GM18520 (cell line): Measurements from ENCODE around the gene RPS6KC1.
"Not testable (repeated sequence)": the region's sequence is repeated elsewhere in the genome, so short reads cannot be mapped to it uniquely, and the experiment has no call there.

ENCODE experiments used
- ATAC-seq: cut with Tn5 transposase; IDR thresholded peaks from one replicate; pipeline ENCODE4 v1.9.1; 2021; ENCODE audit not compliant: unreplicated experiment

Gene RPS6KC1

DNA sequence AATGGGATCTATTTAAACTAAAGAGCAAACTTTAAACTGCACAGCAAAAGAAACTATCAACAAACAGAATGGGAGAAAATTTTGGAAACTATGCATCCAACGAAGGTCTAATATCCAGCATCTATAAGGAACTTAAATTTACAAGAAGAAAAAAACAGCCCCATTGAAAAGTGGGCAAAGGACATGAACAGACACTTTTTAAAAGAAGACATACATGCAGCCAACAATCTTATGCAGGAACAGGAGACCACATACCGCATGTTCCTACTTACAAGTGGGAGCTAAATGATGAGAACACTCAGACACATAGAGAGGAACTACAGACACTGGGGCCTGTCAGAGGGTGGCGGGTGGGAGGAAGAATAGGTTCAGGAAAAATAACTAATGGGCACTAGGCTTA is 149.6 kb downstream of the RPS6KC1 start:
- no peak for ATAC-seq

DNA sequence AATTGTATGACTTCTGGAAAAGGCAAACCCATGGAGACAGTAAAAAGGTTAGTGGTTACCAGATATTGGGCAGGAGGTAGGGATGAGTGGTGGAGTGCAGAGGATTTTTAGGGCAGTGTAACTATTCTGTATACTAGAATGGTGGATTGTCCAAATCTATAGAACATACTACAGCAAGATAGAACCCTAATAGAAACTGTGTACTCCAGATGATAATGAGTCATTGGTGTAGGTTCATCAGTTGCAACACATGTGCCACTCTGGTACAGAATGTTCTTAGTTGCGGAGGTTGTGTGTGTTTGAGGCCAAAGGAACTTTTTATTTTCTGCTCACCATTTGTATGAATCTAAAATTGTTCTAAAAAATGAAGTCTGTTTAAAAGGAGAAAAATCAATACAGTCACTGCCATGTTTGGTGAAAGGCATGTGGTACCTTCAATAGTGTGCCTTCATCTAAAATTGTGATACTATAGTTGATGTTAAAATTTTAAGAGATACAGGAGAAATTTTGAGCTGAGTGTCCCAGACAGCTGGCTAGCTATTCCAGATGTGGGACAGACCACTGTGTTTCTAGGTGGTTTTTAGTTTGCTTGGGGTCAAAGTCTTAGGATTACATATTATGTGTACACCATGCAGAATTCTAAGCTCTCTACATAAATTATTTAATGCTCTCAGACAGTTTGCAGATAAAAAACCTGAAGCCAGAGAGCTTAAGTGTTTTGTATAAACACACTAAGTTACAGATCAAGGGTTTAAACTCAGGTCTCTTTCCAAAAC is 150.5 kb downstream of the RPS6KC1 start:
- ATAC-seq: no peak

DNA sequence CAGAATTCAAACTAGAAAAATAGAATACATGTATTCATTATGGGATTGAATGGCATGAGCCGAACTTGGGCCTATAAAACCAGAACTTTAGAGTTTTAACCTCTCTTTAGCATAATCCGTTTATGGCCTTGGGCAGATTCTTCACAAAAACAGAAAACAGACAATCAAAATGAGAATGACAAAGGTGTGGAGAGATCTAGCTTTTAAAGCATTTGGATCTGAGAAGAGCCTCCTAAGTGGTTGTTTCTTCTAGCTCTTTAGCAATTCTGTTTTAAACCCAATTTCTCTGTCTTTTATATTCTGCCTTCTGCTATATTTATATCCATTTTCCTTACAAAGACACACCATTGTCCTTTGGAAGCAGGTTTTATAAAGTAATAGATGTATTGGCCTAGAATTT is 160.2 kb downstream of the RPS6KC1 start:
- ATAC-seq: no peak

GRCh38 chr1:213219076-213219475 is 168.0 kb downstream of the RPS6KC1 start:
- not testable (repeated sequence) for ATAC-seq

DNA sequence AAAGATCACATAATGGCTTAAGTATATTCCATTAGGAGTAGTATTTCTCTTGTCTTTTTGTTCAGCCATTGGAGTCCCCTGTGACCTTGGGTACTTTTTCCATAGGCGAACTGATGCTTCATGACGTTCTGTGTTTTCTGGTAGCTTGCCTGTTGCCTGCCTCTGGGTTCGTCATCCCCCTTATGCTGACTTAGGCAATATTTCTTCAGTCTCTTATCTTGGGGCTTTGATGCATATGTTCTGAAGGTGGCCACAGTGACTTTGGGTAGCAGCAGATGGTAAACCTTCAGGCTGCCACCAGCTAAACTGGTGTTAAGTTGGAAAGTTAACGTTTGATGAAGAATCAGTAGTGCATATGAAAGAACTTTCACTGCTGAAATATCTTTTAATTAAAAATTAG is 170.2 kb downstream of the RPS6KC1 start:
- no peak for ATAC-seq

- ATAC-seq: no peak
These were observed 176.4 kb downstream of the RPS6KC1 start for GRCh38 chr1:213227458-213227857.

- ATAC-seq: no peak
These were observed 180.8 kb downstream of the RPS6KC1 start for GRCh38 chr1:213231795-213232231.

GRCh38 chr1:213242883-213243282 is 191.8 kb downstream of the RPS6KC1 start:
- ATAC-seq: no peak

- peak; percentile 47 for ATAC-seq
These were observed 193.6 kb downstream of the RPS6KC1 start for GRCh38 chr1:213244664-213245091.

DNA sequence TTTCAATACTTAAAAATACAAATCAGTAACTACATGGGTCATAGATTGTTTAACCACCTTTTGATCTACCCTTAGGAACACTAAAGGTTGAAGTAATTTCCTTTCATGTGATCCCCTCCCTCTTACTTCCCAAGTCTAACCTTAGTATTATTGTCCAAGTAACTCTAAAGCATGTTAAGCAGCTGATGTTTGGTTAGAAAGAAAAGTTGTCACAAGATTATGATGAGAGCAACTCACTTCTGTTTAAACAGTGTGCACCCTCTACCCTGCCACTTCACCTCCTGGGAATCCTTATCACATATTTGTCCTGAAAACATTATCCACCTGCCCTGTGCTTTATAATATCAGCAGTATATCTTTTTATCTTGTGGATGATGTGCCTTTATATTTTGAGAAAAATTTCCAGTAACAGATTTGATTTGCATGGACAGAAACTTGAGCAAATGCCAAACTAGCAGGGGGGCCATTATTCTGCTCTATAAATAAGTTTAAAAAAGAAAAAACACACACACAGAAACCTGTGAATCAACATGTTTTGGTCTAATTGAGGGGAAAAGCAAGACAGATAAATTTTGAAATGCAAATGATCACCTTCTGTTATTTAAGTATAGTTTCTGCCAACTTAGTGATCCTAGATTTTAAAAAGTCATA is 194.3 kb downstream of the RPS6KC1 start:
- no peak for ATAC-seq

DNA sequence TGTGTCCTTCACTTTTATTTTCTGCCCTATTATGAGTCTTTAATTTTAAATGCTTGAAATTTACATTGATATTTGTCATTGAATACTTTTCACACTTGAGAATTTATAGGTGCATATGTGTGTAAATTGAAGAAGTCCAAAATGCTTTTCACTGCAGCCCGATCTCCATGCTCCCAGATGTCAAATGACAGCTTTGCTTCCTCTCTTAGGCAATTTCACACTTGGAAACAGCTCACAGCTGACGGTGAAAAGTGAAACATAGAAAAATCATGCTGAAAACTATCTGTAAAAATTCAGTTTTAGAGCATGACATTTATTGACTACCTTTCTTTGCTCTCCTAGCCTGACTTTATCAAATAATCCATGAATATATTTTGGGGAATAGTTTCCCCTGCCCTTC is 196.0 kb downstream of the RPS6KC1 start:
- no peak for ATAC-seq

DNA sequence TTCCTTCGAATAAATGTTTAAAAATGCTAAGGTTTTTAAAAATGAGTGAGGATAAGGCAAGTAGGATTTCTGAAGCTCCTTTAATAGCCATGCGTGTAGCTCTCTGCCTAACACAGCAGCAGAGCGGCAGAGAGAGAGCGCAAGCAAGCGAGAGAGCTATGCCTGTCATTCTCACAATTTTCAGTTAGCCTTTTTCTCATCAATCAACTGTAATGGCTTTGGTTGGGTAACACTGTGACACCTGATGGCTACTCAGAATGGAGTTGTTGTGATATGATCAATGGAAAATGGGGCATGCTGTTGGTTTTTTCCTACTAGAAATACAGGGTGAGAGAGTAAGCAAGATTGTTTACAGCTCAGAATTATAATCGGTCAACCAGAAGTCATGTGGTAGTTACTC is 198.4 kb downstream of the RPS6KC1 start:
- no peak for ATAC-seq

GRCh38 chr1:213250041-213250440 is 199.0 kb downstream of the RPS6KC1 start:
- ATAC-seq: no peak

GRCh38 chr1:213250446-213250845 is 199.4 kb downstream of the RPS6KC1 start:
- ATAC-seq: no peak

- ATAC-seq: no peak
These were observed 200.9 kb downstream of the RPS6KC1 start for GRCh38 chr1:213251972-213252371.

GRCh38 chr1:213256438-213257087 is 205.5 kb downstream of the RPS6KC1 start:
- peak; percentile 83 for ATAC-seq

DNA sequence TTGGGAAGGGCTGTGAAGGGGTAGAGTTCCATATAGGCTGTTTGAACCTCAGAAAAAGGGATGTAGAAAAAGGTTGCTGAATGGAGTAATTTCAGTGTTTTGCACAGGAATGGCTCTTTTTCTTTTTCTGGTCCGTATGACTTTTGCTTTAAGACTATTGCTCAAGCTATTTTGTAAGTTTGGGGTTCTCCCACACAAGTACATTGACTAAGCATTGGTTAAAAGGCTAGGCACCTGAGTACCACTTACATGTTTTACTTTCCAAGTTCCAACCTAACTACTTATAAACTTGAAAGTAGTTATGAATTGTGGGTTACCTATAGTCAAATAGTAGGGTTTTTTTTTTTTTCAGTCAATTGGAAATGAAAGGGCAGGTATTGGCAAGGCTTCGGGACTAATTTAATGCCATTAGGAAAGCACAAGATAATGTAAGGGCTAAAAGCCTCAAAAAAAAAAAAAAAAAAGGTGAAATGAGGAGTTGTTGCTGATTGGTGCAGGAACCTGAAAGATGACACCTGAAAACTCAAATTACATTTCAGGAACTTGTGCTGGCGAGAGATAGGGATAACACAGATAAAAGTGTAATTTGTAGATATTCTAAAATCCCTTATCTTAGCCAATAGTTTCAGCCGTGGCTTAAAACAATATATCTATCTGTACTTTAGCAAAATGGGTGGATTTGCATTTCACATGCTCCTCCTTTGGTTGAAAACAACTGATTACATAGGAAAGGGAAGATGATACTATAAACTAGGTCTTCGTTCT is 209.5 kb downstream of the RPS6KC1 start:
- ATAC-seq: no peak

DNA sequence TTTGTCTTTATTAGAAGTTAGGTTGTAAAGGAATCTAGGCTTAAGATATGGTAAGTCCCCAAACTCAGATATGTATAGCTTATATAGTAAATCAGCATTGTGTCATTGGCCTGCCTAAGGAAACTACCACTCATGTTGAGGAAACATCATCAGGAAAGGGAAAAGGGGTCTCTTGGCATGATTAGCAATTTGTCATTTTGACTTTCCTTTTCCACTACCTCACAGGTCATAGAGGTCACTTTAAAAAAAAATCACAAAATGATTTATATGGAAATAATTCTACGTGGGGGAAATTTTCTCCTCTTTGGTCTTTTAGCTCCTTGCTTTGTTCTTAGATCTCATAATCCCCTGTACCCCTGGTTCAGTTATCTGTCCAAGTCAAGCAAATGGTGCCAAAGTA is 213.5 kb downstream of the RPS6KC1 start:
- no peak for ATAC-seq

DNA sequence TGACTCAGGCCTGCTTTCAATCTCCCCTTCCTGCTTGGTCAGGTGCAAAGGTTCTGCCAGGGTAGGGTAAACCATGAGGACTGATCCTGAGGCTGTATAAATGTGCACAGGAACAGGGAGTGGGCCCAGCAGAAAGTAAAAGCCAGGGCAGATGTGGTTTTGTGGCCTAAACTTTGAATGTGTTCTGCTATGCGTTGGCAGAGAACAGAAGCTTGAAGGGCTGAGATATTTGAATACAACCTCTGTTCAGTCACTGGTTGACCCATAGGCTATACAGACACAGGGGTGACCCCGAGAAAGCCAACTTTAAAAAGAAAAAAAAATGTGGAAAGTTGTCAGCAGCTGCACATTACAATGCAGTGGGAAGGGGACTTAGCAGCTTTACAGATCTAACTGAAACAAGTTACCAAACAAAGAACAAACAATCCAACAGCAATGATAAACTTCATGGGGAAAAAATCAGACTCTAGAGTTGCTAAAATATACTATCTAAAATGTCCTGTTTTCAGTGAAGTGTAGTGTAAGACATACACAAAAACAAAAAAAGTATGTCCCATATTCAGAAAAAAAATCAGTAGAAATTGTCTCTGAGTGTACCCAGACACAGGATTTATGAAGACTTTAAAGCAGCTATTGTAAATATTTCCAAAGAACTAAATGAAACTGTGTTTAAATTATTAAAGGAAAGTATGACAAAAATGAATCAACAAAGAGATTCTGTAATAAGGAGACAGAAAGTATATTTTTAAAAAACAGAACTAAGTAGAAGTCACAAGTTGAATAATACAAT is 216.1 kb downstream of the RPS6KC1 start:
- no peak for ATAC-seq

DNA sequence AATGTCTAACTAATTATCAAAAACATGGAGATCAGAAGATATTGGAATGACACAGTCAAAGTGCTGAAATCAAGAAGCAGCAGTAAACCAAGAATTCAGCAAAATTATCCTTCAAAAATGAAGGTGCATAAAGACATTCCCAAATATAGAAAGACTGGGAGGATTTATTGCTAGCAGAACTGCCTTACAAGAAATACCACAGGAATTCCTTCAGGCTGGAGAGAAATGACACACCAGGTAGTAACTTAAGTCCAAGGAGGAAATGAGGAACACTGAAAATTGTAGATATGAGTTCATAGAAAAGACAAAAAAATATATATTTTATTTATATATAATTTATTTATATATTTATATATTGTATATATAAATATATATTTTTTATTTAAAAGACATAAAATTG is 217.2 kb downstream of the RPS6KC1 start:
- no peak for ATAC-seq
